HepG2 (cell line): ENCODE data around the gene EVA1A. TPM values are rescaled to one million over a fixed set of nuclear protein-coding genes. Genes with fewer than 3 reads are reported as not detected.

Experiments
- ARID4A ChIP-seq: sonication (generic); formaldehyde crosslinking; IDR thresholded peaks from 2 replicates; pipeline ENCODE4 v1.5.0; 2020; ENCODE audit warnings: mild to moderate bottlenecking, missing genetic modification reagents, borderline replicate concordance
- ATF3 ChIP-seq: sonication (generic); formaldehyde crosslinking; IDR thresholded peaks from 2 replicates; pipeline ENCODE4 v1.4.0; 2020; ENCODE audit warnings: missing genetic modification reagents
- SALL2 ChIP-seq: sonication (generic); formaldehyde crosslinking; IDR thresholded peaks from 2 replicates; pipeline ENCODE4 v1.8.1; 2023; ENCODE audit warnings: mild to moderate bottlenecking, missing genetic modification reagents, inconsistent platforms
- SIN3A ChIP-seq: IDR thresholded peaks from 2 replicates; pipeline ENCODE4 v1.6.1; 2011; ENCODE audit warnings: low read depth, mild to moderate bottlenecking, control low read depth, low read length, borderline replicate concordance
- SKIL ChIP-seq: sonication (generic); formaldehyde crosslinking; IDR thresholded peaks from 2 replicates; pipeline ENCODE4 v1.8.0; 2022; ENCODE audit warnings: missing genetic modification reagents, mild to moderate bottlenecking, moderate library complexity, borderline replicate concordance
- SOX6 ChIP-seq, 2 experiments: fragments of 450-650 bp in 1 of 2; sonication (generic) in 1 of 2; formaldehyde crosslinking in 1 of 2; IDR thresholded peaks; 2 replicates each; pipeline versions ENCODE4 v1.4.0 to v1.6.1; 2017 to 2020; ENCODE audit warnings: antibody characterized with exemption in 1 of 2, mild to moderate bottlenecking in 1 of 2, missing genetic modification reagents in 1 of 2
- TFDP1 ChIP-seq: IDR thresholded peaks from 2 replicates; pipeline ENCODE4 v1.6.1; 2016; ENCODE audit warnings: missing compliant biosample characterization, missing genetic modification reagents, borderline replicate concordance
- ZBTB40 ChIP-seq, 2 experiments: fragments of 450-650 bp in 1 of 2; sonication (generic) in 1 of 2; formaldehyde crosslinking in 1 of 2; IDR thresholded peaks; 2 replicates each; pipeline versions ENCODE4 v1.6.1 to v1.8.0; 2016 to 2022; ENCODE audit warnings: antibody characterized with exemption in 1 of 2, mild to moderate bottlenecking in 1 of 2, missing genetic modification reagents in 1 of 2
- ZNF251 ChIP-seq: sonication (generic); formaldehyde crosslinking; IDR thresholded peaks from 2 replicates; pipeline ENCODE4 v1.9.0; 2021; ENCODE audit warnings: mild to moderate bottlenecking, missing genetic modification reagents
- polyA plus RNA-seq, 8 experiments: library from polyadenylated mRNA; depleted of rRNA in 3 of 8; stranded (reverse) in 7 of 8; unstranded in 1 of 8; fragments of >200 nt; fragmentation: Illumina TruSeq in 4 of 8; extraction: Trizol in 4 of 8; gene quantifications; 2 replicates each; pipeline versions ENCODE4 v1.2.1 to v1.2.3, GENCODE V29; 2011 to 2016; ENCODE audit warnings: low read depth in 4 of 8, missing spikeins in 1 of 8, mixed read lengths in 1 of 8; ENCODE audit not compliant: insufficient read depth in 1 of 8
- total RNA-seq, 5 experiments: library from RNA; depleted of rRNA; stranded (reverse); fragments of >200 nt; fragmentation: Illumina TruSeq; extraction: Trizol; gene quantifications; 2 replicates each; pipeline ENCODE4 v1.2.3, GENCODE V29; 2016; ENCODE audit warnings: low read depth in 1 of 5

The EVA1A gene
- total and polyA plus RNA-seq, 2 of the 13 experiments (the other 11 are each of a cell fraction or from before 2014, with no cell fraction given) = 57.5 to 57.8 TPM

- TF ChIP-seq ZBTB40 (IDR thresholded peaks at IDR 0.05) (no peak), ZBTB40 (CRISPR knock-in tag; IDR thresholded peaks at IDR 0.05) (0 out of 2 replicates have a peak, but pooled peaks have one; percentile 25), SIN3A (no peak), ARID4A (CRISPR knock-in tag) (peak; percentile 15; the same call in 1 of the 2 replicates), SALL2 (CRISPR knock-in tag) (no peak), ZNF251 (no peak), TFDP1 (CRISPR knock-in tag) (no peak), ATF3 (CRISPR knock-in tag) (no peak), SOX6 (IDR thresholded peaks at IDR 0.05) (no peak), SOX6 (CRISPR knock-in tag; IDR thresholded peaks at IDR 0.05) (peak; percentile 65; the same call in 1 of the 2 replicates), SKIL (CRISPR knock-in tag) (no peak)
These were observed 10.4 kb upstream of the EVA1A start (continued) for GRCh38 chr2:75570948-75571729.
